Esophagus squamous epithelium (tissue), 4 donors: ENCODE results near the gene THUMPD3.

ENCODE experiments used
- POLR2A ChIP-seq, 4 donors: fragments of 450-650 bp; IDR thresholded peaks; one replicate each; pipeline ENCODE4 v1.6.1; 2017; ENCODE audit warnings: antibody characterized with exemption in 4 of 4, mild to moderate bottlenecking in 4 of 4, moderate library complexity in 3 of 4
- TF ChIP-seq, protein P1 (sequence below), 6 experiments: fragments of 450-650 bp in 4 of 6; fragments of 200-600 bp in 2 of 6; sonication (generic) in 2 of 6; IDR thresholded peaks; one replicate each; pipeline ENCODE4 v1.5.1; 2016 to 2019; ENCODE audit warnings: antibody characterized with exemption in 6 of 6, mild to moderate bottlenecking in 4 of 6, moderate library complexity in 4 of 6

GRCh38 chr3:9339761-9340471, 22.9 kb upstream of the THUMPD3 start:
- TF ChIP-seq, protein P1, sequence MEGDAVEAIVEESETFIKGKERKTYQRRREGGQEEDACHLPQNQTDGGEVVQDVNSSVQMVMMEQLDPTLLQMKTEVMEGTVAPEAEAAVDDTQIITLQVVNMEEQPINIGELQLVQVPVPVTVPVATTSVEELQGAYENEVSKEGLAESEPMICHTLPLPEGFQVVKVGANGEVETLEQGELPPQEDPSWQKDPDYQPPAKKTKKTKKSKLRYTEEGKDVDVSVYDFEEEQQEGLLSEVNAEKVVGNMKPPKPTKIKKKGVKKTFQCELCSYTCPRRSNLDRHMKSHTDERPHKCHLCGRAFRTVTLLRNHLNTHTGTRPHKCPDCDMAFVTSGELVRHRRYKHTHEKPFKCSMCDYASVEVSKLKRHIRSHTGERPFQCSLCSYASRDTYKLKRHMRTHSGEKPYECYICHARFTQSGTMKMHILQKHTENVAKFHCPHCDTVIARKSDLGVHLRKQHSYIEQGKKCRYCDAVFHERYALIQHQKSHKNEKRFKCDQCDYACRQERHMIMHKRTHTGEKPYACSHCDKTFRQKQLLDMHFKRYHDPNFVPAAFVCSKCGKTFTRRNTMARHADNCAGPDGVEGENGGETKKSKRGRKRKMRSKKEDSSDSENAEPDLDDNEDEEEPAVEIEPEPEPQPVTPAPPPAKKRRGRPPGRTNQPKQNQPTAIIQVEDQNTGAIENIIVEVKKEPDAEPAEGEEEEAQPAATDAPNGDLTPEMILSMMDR (IDR thresholded peaks at IDR 0.05) = no peak
- no peak for TF ChIP-seq POLR2A (IDR thresholded peaks at IDR 0.05)
